Stimulated activated CD8-positive, alpha-beta memory T cell treated with anti-CD3 and anti-CD28 coated beads, Interleukin-12 subunit alpha, Interleukin-12 subunit beta, amount 100 ng/mL, for 1 hour (primary cell): Measurements from ENCODE around the gene AMZ2.

Experiments
- DNase-seq: peaks from one replicate; pipeline ENCODE4 v3.0.0-alpha.2; 2020; ENCODE audit warnings: low read depth

AMZ2 gene

GRCh38 chr17:68291836-68292688 lies 44.2 kb downstream of the AMZ2 start:
- peak; percentile 82 for DNase-seq

- no peak for DNase-seq
Measured at GRCh38 chr17:68292689-68293040, 44.8 kb downstream of the AMZ2 start.

- DNase-seq: no peak
Measured at GRCh38 chr17:68293490-68294195, 45.8 kb downstream of the AMZ2 start.

- no peak for DNase-seq
Measured at GRCh38 chr17:68294196-68294555, 46.3 kb downstream of the AMZ2 start.

GRCh38 chr17:68294617-68295016 lies 46.8 kb downstream of the AMZ2 start:
- no peak for DNase-seq

- DNase-seq: no peak
Measured at GRCh38 chr17:68295086-68295485, 47.2 kb downstream of the AMZ2 start.

- peak; percentile 46 for DNase-seq
Measured at GRCh38 chr17:68296217-68297191, 48.7 kb downstream of the AMZ2 start.

GRCh38 chr17:68297195-68297594 lies 49.4 kb downstream of the AMZ2 start:
- no peak for DNase-seq

- no peak for DNase-seq
Measured at GRCh38 chr17:68298601-68299000, 50.8 kb downstream of the AMZ2 start.

- DNase-seq: no peak
Measured at GRCh38 chr17:68299817-68300216, 52.0 kb downstream of the AMZ2 start.

GRCh38 chr17:68301438-68301959 lies 53.7 kb downstream of the AMZ2 start:
- DNase-seq: no peak

- no peak for DNase-seq
Measured at GRCh38 chr17:68302066-68302564, 54.3 kb downstream of the AMZ2 start.

- DNase-seq: no peak
Measured at GRCh38 chr17:68302666-68303065, 54.8 kb downstream of the AMZ2 start.

- no peak for DNase-seq
Measured at GRCh38 chr17:68304706-68305105, 56.9 kb downstream of the AMZ2 start.

GRCh38 chr17:68305142-68305541 lies 57.3 kb downstream of the AMZ2 start:
- DNase-seq: no peak
